ENCODE measurements around the gene KCNG4.

DNA sequence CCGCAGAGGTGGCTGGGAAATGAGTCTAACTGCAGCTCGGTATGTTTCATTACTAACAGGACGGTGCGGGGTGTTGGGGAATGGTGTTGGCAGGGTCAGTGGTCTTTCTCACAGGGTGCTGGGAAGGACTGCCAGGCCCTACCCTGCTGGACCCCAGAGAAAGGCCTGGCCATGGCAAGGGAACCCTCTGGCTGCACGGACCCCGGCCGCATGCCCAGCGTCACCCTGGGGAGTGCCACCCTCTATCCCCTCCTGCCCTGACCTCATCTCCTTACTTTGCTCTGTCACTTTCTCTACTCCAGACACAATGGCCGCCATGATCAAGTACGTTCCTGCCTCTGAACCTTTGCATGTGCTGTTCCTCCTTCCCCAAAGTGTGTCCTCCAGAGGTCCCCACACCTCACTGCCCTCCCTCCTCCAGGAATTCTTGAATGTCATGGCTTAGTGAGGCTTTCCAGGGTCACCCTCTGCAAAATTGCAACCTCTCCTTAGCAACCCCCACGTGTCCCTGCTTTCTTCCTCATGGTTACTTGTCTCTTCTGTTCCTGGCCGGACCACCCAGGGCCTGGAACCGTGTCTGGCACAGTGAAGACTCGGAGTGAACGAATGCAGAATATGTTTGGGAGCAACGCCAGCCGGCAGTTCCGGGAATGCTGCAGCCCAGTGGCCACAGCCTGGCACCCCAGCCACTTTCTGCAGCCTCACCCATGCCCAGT is 33.7 kb downstream of the KCNG4 start:
- TF ChIP-seq, protein P1, sequence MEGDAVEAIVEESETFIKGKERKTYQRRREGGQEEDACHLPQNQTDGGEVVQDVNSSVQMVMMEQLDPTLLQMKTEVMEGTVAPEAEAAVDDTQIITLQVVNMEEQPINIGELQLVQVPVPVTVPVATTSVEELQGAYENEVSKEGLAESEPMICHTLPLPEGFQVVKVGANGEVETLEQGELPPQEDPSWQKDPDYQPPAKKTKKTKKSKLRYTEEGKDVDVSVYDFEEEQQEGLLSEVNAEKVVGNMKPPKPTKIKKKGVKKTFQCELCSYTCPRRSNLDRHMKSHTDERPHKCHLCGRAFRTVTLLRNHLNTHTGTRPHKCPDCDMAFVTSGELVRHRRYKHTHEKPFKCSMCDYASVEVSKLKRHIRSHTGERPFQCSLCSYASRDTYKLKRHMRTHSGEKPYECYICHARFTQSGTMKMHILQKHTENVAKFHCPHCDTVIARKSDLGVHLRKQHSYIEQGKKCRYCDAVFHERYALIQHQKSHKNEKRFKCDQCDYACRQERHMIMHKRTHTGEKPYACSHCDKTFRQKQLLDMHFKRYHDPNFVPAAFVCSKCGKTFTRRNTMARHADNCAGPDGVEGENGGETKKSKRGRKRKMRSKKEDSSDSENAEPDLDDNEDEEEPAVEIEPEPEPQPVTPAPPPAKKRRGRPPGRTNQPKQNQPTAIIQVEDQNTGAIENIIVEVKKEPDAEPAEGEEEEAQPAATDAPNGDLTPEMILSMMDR (conservative IDR thresholded peaks at IDR 0.05), result no peak
- TF ChIP-seq ZFX (IDR thresholded peaks at IDR 0.05), result no peak
